GM10266 (cell line): Measurements from ENCODE around the gene KIAA1755.

ENCODE experiments used
- DNase-seq: peaks from one replicate; pipeline ENCODE4 v3.0.0; 2012; ENCODE audit errors: extremely low spot score
- CTCF ChIP-seq: IDR thresholded peaks from 2 replicates; pipeline ENCODE4 v1.5.1; 2012; ENCODE audit warnings: mild to moderate bottlenecking, low read depth; ENCODE audit not compliant: control insufficient read depth, insufficient read depth; ENCODE audit errors: missing control alignments

KIAA1755 gene

GRCh38 chr20:38260378-38261053, at the start of gene KIAA1755:
Gene KIAA1755 (minus strand): TSS chr20:38260735. CDS start chr20:38260500, 235 bp downstream.
- DNase-seq = no peak
- TF ChIP-seq CTCF = no peak

DNA sequence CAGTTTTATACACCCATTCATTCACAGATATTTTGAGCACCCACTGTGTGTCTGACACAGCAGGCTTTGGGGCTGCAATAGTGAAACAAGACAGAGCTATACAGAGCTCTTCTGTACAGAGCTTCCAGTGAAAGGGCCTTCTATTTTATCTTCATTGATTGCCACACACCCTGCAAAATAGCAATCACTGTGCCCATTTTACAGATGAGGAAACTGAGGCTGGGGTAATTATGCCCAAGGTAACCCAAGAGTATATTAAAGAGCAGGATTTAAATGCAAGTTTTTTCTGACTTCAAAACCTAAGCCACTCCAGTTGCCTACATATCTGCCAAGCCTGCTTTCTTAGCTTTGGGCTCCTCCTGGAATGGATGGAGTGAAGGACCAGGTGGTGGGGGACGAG, 47.9 kb upstream of the KIAA1755 start:
- no peak for DNase-seq
- TF ChIP-seq CTCF = no peak

- no peak for TF ChIP-seq CTCF
- DNase-seq = no peak
These were observed 47.5 kb upstream of the KIAA1755 start for GRCh38 chr20:38308047-38308438.

DNA sequence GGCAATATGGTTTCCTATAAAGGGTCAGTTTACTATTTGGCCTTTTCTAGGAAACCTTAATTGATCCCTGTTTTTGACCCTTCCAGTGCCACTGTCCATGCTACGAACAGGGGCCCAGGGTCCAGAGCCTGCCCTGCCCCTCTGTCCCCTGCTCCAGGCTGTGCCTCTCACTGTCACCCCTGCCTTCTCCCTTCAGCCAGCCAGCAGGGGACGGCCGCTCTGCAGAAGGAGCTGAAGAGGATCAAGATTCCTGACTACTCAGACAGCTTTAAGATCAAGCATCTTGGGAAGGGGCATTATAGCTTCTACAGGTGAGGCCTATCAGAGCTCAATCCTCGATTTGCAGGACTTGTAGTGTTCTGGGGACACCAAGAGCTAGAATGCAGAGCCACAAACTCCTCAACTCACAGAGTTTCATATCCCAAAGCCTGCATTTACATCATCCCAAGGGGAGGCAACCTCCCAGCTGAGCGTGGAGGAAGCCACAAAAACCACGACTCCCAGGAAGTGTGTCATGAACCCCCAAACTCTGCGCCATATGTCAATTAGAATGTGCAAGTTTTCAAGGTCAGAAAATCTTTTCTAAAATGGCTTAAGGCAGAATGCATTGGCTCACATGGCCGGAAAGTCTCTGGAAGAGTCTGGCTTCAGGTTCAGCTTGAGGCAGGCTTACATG, 47.0 kb upstream of the KIAA1755 start:
- no peak for DNase-seq
- no peak for TF ChIP-seq CTCF

DNA sequence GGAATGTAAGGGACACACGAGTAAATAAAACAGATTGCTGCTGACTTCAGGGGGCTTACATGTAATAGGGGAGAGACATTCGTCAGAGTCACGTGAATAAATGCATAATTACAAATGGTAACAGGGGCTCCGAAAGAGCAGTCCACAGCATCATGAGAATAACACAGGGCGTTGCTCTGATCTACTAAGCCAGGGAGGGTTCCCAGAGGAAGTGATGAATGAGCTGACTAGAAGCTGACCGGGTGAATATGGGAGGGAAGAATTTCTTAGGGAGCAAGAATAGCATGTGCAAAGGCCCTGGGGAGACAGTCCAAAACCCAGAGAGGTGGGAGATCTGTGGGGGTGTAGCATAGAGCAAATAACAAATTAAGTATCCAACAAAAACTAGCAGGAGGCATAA, 45.8 kb upstream of the KIAA1755 start:
- no peak for DNase-seq
- TF ChIP-seq CTCF = no peak

- DNase-seq = no peak
- no peak for TF ChIP-seq CTCF
These were observed 45.0 kb upstream of the KIAA1755 start for GRCh38 chr20:38305541-38305940.

GRCh38 chr20:38304845-38305447, 44.4 kb upstream of the KIAA1755 start:
- peak; percentile 50 for TF ChIP-seq CTCF
- DNase-seq = peak; percentile 41
